Stomach (tissue), 4 donors: ENCODE measurements around the gene TXLNG.
A peak's percentile ranks its signal among the peaks of the same experiment; 100 is the strongest.

Experiments
- CTCF ChIP-seq, 7 experiments: fragments of 450-650 bp in 4 of 7; fragments of 200-600 bp in 3 of 7; sonication (generic) in 3 of 7; IDR thresholded peaks; one replicate each; pipeline ENCODE4 v1.5.1; 2016 to 2019; ENCODE audit warnings: antibody characterized with exemption in 7 of 7, control low read depth in 2 of 7, mild to moderate bottlenecking in 1 of 7
- EP300 ChIP-seq: sonication (generic); formaldehyde crosslinking; IDR thresholded peaks from one replicate; pipeline ENCODE4 v1.6.1; 2017; ENCODE audit warnings: antibody characterized with exemption
- POLR2A ChIP-seq, 4 donors: fragments of 450-650 bp; IDR thresholded peaks; one replicate each; pipeline ENCODE4 v1.6.1; 2016; ENCODE audit warnings: antibody characterized with exemption in 4 of 4, control low read depth in 2 of 4, mild to moderate bottlenecking in 1 of 4, moderate library complexity in 1 of 4
- POLR2AphosphoS5 ChIP-seq, 3 donors: sonication (generic); formaldehyde crosslinking; IDR thresholded peaks; one replicate each; pipeline ENCODE4 v1.6.1; 2016; ENCODE audit warnings: antibody characterized with exemption in 3 of 3

GRCh38 chrX:16892504-16893362 lies 106.5 kb downstream of the TXLNG start:
- TF ChIP-seq POLR2A (IDR thresholded peaks at IDR 0.05) (no peak), CTCF (IDR thresholded peaks at IDR 0.05) (peak in 5 of 7 experiments; percentile 39 to 78 (median 66)), POLR2AphosphoS5 (IDR thresholded peaks at IDR 0.05) (peak in 1 of 3 donors; percentile 53), EP300 (no peak)
